ENCODE results near the gene ORC1.

GRCh38 chr1:52404975-52405338, 734 bp upstream of the ORC1 start:
- TF ChIP-seq TAF1 (conservative IDR thresholded peaks at IDR 0.05) (no peak), CTCF (IDR thresholded peaks at IDR 0.05; ENCODE audit: low read depth, low read length, missing input control) (no peak), SP1 (IDR thresholded peaks at IDR 0.05) (no peak), REST (IDR thresholded peaks at IDR 0.05) (no peak), ZBTB33 (IDR thresholded peaks at IDR 0.05) (no peak), YY1 (IDR thresholded peaks at IDR 0.05) (no peak), JUND (IDR thresholded peaks at IDR 0.05) (no peak), RAD21 (IDR thresholded peaks at IDR 0.05) (no peak)

Measured in liver (tissue), 3 donors.